H1 (cell line): ENCODE data around the gene ADRM1. TPM values are rescaled to one million over a fixed set of nuclear protein-coding genes. Genes with fewer than 3 reads are reported as not detected.

Source experiments
- CTCF ChIA-PET: fragments of 300-600 bp; sonication (Branson Sonifier 250); formaldehyde crosslinking; loops from one replicate; lab custom pipeline; 2021; ENCODE audit not compliant: partially characterized antibody; lab: Charles Lee
- POLR2A ChIA-PET: fragments of 300-600 bp; sonication (Branson Sonifier 250); formaldehyde crosslinking; loops from one replicate; lab custom pipeline; 2021; ENCODE audit warnings: inconsistent platforms; ENCODE audit not compliant: partially characterized antibody; lab: Charles Lee
- DNase-seq, 2 experiments: peaks; one replicate each; pipeline versions ENCODE4 v3.0.0 to v3.0.0-alpha.2; 2010 to 2022; ENCODE audit warnings: low spot score in 2 of 2, low read depth in 1 of 2, mixed read lengths in 1 of 2
- FAIRE-seq: peaks from 2 replicates; lab custom pipeline; 2011; peaks lifted over from hg19 to GRCh38; lab: Jason Lieb, UNC
- H2AFZ ChIP-seq: 2 replicates; pipeline ENCODE4 v1.8.1; 2012; ENCODE audit warnings: low read length, inconsistent platforms
- H2AK5ac ChIP-seq: 2 replicates; pipeline ENCODE4 v1.6.1; 2013; ENCODE audit warnings: low read depth, low read length
- H2BK120ac ChIP-seq: replicated peaks from 2 replicates; pipeline ENCODE3; 2013; ENCODE audit warnings: low read depth, low read length, inconsistent platforms
- H2BK12ac ChIP-seq: 2 replicates; pipeline ENCODE4 v1.6.1; 2013; ENCODE audit warnings: low read depth, low read length
- H2BK15ac ChIP-seq: 2 replicates; pipeline ENCODE4 v1.6.1; 2013; ENCODE audit warnings: low read length
- H2BK20ac ChIP-seq: 2 replicates; pipeline ENCODE4 v1.6.1; 2013; ENCODE audit warnings: low read length
- H2BK5ac ChIP-seq: 2 replicates; pipeline ENCODE4 v1.6.1; 2013; ENCODE audit warnings: low read depth, low read length
- H3K14ac ChIP-seq: 2 replicates; pipeline ENCODE4 v1.6.1; 2013; ENCODE audit warnings: inconsistent platforms; ENCODE audit not compliant: insufficient read length
- H3K18ac ChIP-seq: 2 replicates; pipeline ENCODE4 v1.6.1; 2013; ENCODE audit warnings: low read length; ENCODE audit errors: extremely low read depth
- H3K23ac ChIP-seq: 2 replicates; pipeline ENCODE4 v1.6.1; 2013; ENCODE audit warnings: inconsistent platforms; ENCODE audit not compliant: insufficient read length
- H3K23me2 ChIP-seq: 2 replicates; pipeline ENCODE4 v1.6.1; 2013; ENCODE audit warnings: low read depth, low read length
- H3K27ac ChIP-seq: 2 replicates; pipeline ENCODE4 v1.6.1; 2011; ENCODE audit warnings: low read depth, low read length, inconsistent platforms
- H3K27me3 ChIP-seq, 4 experiments: replicated peaks in 1 of 4; 1 replicate in 1 of 4; 2 replicates in 3 of 4; pipeline versions ENCODE4 v1.6.1 to v1.8.1; 2011 to 2013; ENCODE audit warnings: low read length in 3 of 4, mild to moderate bottlenecking in 3 of 4, inconsistent platforms in 2 of 4, mixed read lengths in 2 of 4, moderate library complexity in 1 of 4; ENCODE audit not compliant: control insufficient read depth in 3 of 4, insufficient read depth in 3 of 4; ENCODE audit errors: extremely low read depth in 1 of 4
- H3K36me3 ChIP-seq, 4 experiments: 2 replicates each; pipeline versions ENCODE4 v1.6.1 to v1.8.1; 2011 to 2013; ENCODE audit warnings: mild to moderate bottlenecking in 4 of 4, low read length in 3 of 4, moderate library complexity in 2 of 4, control low read depth in 1 of 4, inconsistent platforms in 1 of 4; ENCODE audit not compliant: insufficient read depth in 4 of 4, control insufficient read depth in 2 of 4
- H3K4ac ChIP-seq: replicated peaks from 2 replicates; pipeline ENCODE3; 2013; ENCODE audit warnings: low read length, low read depth, mixed read lengths, inconsistent platforms; ENCODE audit not compliant: insufficient read length
- H3K4me1 ChIP-seq, 4 experiments: replicated peaks in 1 of 4; 1 replicate in 1 of 4; 2 replicates in 3 of 4; pipeline versions ENCODE4 v1.6.1 to v1.8.1; 2011 to 2013; ENCODE audit warnings: low read length in 3 of 4, inconsistent platforms in 2 of 4, mixed read lengths in 1 of 4; ENCODE audit not compliant: insufficient read depth in 4 of 4, control insufficient read depth in 3 of 4
- H3K4me2 ChIP-seq, 2 experiments: 2 replicates each; pipeline versions ENCODE4 v1.6.1 to v1.8.1; 2011 to 2013; ENCODE audit warnings: low read depth in 2 of 2, low read length in 2 of 2, control low read depth in 1 of 2, inconsistent platforms in 1 of 2, mild to moderate bottlenecking in 1 of 2; ENCODE audit not compliant: insufficient read depth in 1 of 2
- H3K4me3 ChIP-seq, 4 experiments: fragments of 200-600, 300-600 bp in 1 of 4; sonication (generic), shearing (Covaris generic), sonication (Bioruptor Twin) in 1 of 4; 2 replicates each; pipeline versions ENCODE4 v1.5.1 to v1.8.1; 2011 to 2016; ENCODE audit warnings: low read length in 4 of 4, low read depth in 3 of 4, control low read depth in 2 of 4, inconsistent platforms in 2 of 4, mild to moderate bottlenecking in 2 of 4, mixed read lengths in 1 of 4, moderate library complexity in 1 of 4; ENCODE audit not compliant: insufficient read depth in 2 of 4; ENCODE audit errors: extremely low read depth in 1 of 4
- H3K56ac ChIP-seq: replicated peaks from 2 replicates; pipeline ENCODE3; 2013; ENCODE audit warnings: low read depth, mild to moderate bottlenecking, mixed read lengths, low read length, inconsistent platforms; ENCODE audit not compliant: insufficient read length
- H3K79me1 ChIP-seq: 2 replicates; pipeline ENCODE4 v1.6.1; 2013; ENCODE audit warnings: low read depth, low read length, control low read depth
- H3K79me2 ChIP-seq, 2 experiments: 2 replicates each; pipeline versions ENCODE4 v1.6.1 to v1.8.1; 2012 to 2013; ENCODE audit warnings: low read length in 2 of 2, mild to moderate bottlenecking in 2 of 2, inconsistent platforms in 1 of 2; ENCODE audit not compliant: insufficient read depth in 2 of 2, control insufficient read depth in 1 of 2
- H3K9ac ChIP-seq, 4 experiments: replicated peaks in 1 of 4; 1 replicate in 1 of 4; 2 replicates in 3 of 4; pipeline versions ENCODE4 v1.6.1 to v1.8.1; 2011 to 2013; ENCODE audit warnings: low read depth in 3 of 4, low read length in 3 of 4, control low read depth in 2 of 4, mild to moderate bottlenecking in 2 of 4, moderate library complexity in 2 of 4, inconsistent platforms in 1 of 4; ENCODE audit errors: extremely low read depth in 1 of 4
- H3K9me3 ChIP-seq, 2 experiments: 2 replicates each; pipeline versions ENCODE4 v1.6.1 to v1.8.1; 2012 to 2013; ENCODE audit warnings: mild to moderate bottlenecking in 2 of 2, moderate library complexity in 2 of 2, control low read depth in 1 of 2, inconsistent platforms in 1 of 2, low read depth in 1 of 2, low read length in 1 of 2, mixed read lengths in 1 of 2; ENCODE audit not compliant: insufficient read depth in 2 of 2
- H4K20me1 ChIP-seq, 2 experiments: replicated peaks in 1 of 2; 2 replicates each; pipeline versions ENCODE3 to v1.8.1; 2011 to 2013; ENCODE audit warnings: inconsistent platforms in 2 of 2, low read length in 2 of 2, mild to moderate bottlenecking in 1 of 2; ENCODE audit not compliant: insufficient read depth in 2 of 2, control insufficient read depth in 1 of 2
- H4K5ac ChIP-seq: 2 replicates; pipeline ENCODE4 v1.6.1; 2013; ENCODE audit warnings: low read length, low read depth, mixed read lengths, inconsistent platforms; ENCODE audit not compliant: insufficient read length
- H4K8ac ChIP-seq: 2 replicates; pipeline ENCODE4 v1.8.0; 2013; ENCODE audit warnings: mild to moderate bottlenecking, moderate library complexity, low read length, inconsistent platforms; ENCODE audit not compliant: insufficient read depth; ENCODE audit errors: extremely low read depth
- H4K91ac ChIP-seq: replicated peaks from 2 replicates; pipeline ENCODE3; 2013; ENCODE audit warnings: low read length, mixed read lengths, inconsistent platforms; ENCODE audit not compliant: insufficient read length
- EGR1 ChIP-seq: IDR thresholded peaks from 2 replicates; pipeline ENCODE4 v1.6.1; 2011; ENCODE audit warnings: low read depth, low read length, borderline replicate concordance
- HDAC2 ChIP-seq, 2 experiments: fragments of 300-600 bp in 1 of 2; sonication (generic) in 1 of 2; IDR thresholded peaks; 2 replicates each; pipeline ENCODE4 v1.6.1; 2011 to 2012; ENCODE audit warnings: low read depth in 2 of 2, low read length in 2 of 2, mild to moderate bottlenecking in 2 of 2, moderate library complexity in 2 of 2, borderline replicate concordance in 1 of 2, inconsistent platforms in 1 of 2
- RAD21 ChIP-seq, 2 experiments: IDR thresholded peaks in 1 of 2; conservative IDR thresholded peaks in 1 of 2; 2 replicates each; pipeline ENCODE4 v1.6.1; 2011; ENCODE audit warnings: low read depth in 2 of 2, low read length in 2 of 2, improper control_type of control experiment in 1 of 2, inconsistent platforms in 1 of 2, mild to moderate bottlenecking in 1 of 2, moderate library complexity in 1 of 2
- SP1 ChIP-seq: IDR thresholded peaks from 2 replicates; pipeline ENCODE4 v1.6.1; 2011; ENCODE audit warnings: low read depth, low read length
- SP2 ChIP-seq: IDR thresholded peaks from 2 replicates; pipeline ENCODE4 v1.6.1; 2012; ENCODE audit warnings: mild to moderate bottlenecking, low read length, inconsistent platforms
- SP4 ChIP-seq: IDR thresholded peaks from 2 replicates; pipeline ENCODE4 v1.6.1; 2012; ENCODE audit warnings: low read length, inconsistent platforms
- ZNF274 ChIP-seq: IDR thresholded peaks from 2 replicates; pipeline ENCODE4 v1.7.0; 2012; ENCODE audit warnings: low read length, borderline replicate concordance; ENCODE audit errors: extremely low read depth
- WGBS, 2 experiments: shearing (Covaris generic) in 1 of 2; methylation state at CpG; one replicate each; pipeline versions ENCODE4 v1.1.6 to v1.1.7; 2013 to 2015; ENCODE audit warnings: low lambda C conversion rate in 2 of 2, mixed read lengths in 2 of 2, inconsistent platforms in 1 of 2, low coverage in 1 of 2, missing lambda C conversion rate in 1 of 2; ENCODE audit not compliant: insufficient replicate concordance in 2 of 2, insufficient coverage in 1 of 2, insufficient read length in 1 of 2; ENCODE audit errors: extremely low coverage in 1 of 2, missing lambda C conversion rate in 1 of 2; 5-methylcytosine and 5-hydroxymethylcytosine counted together
- polyA plus RNA-seq, 7 experiments: library from polyadenylated mRNA; depleted of rRNA in 3 of 7; stranded (reverse) in 5 of 7; unstranded in 2 of 7; fragments of >200 nt in 5 of 7; fragments of 200-250 nt in 2 of 7; gene quantifications; 1 replicate in 5 of 7; 2 replicates in 1 of 7; 4 replicates in 1 of 7; pipeline versions ENCODE4 v1.2.1 to v1.2.3, GENCODE V29; 2011 to 2013; ENCODE audit warnings: missing spikeins in 2 of 7, mixed read lengths in 2 of 7
- total RNA-seq: library from RNA; stranded (reverse); fragmentation: NEBNext Ultra II Directional; extraction: Animal tissue kit (Norgen Biotek cat#: 25700); gene quantifications from 2 replicates; pipeline ENCODE4 v1.2.1, GENCODE V29; 2021

Gene ADRM1
- total and polyA plus RNA-seq, 2 of the 8 experiments (the other 6 are each of a cell fraction or from before 2014, with no cell fraction given), result 126 to 214 TPM

GRCh38 chr20:62354811-62355341, 52.1 kb downstream of the ADRM1 start:
- WGBS, 2 experiments, result 66% methylated on average over 10 of the region's 16 CpGs; no CpG with 5 or more reads in 1 of the 2 experiments
- no peak for DNase-seq
- CTCF ChIA-PET, result interaction anchor here (1.1 to 3.6 kb wide), 4 partner anchors 10 to 46 kb away, joined by 3 to 30 read pairs (median 8); partner anchors contain the start of gene LAMA5
- TF ChIP-seq ZNF274, result no peak
- TF ChIP-seq RAD21 (IDR thresholded peaks at IDR 0.05 in 1 of 2, conservative IDR thresholded peaks at IDR 0.05 in 1 of 2; ENCODE audit: low read depth in 2 of 2, low read length in 2 of 2), result no peak
- TF ChIP-seq SP1, result no peak
- TF ChIP-seq SP2, result no peak
- TF ChIP-seq SP4, result no peak
- TF ChIP-seq EGR1, result no peak
- TF ChIP-seq HDAC2 (IDR thresholded peaks at IDR 0.05; ENCODE audit: borderline replicate concordance in 1 of 2, low read depth in 2 of 2, low read length in 2 of 2), result no peak

More at GRCh38 chr20:62354811-62355341, 52.1 kb downstream of the ADRM1 start:
- peak overlapping the region; percentile 85 for H4K91ac ChIP-seq
- H3K79me1 ChIP-seq, result peaks cover 30% of the 10 kb centered on the region
- H3K9me3 ChIP-seq, result peaks cover 0 to 2% of the 10 kb centered on the region in 2 experiments; a peak in 1 of 4 replicates
- H2BK5ac ChIP-seq, result peak overlapping the region; percentile 73
- 0 out of 2 replicates have a peak overlapping the region, but pooled peaks have one; percentile 27 for H2BK12ac ChIP-seq
- H4K20me1 ChIP-seq, result peaks cover 0 to 26% of the 10 kb centered on the region in 2 experiments
- H3K18ac ChIP-seq, result peak overlapping the region; percentile 60
- no peak overlapping the region for H3K4me3 ChIP-seq
- H3K36me3 ChIP-seq, result peaks cover 15 to 33% (median 28%) of the 10 kb centered on the region in 4 experiments; a peak in 6 of 8 replicates
- H3K4me2 ChIP-seq, result no peak overlapping the region
- no peak overlapping the region for H2BK120ac ChIP-seq
- H3K56ac ChIP-seq, result no peak overlapping the region
- H3K23ac ChIP-seq, result no peak overlapping the region
- H3K14ac ChIP-seq, result no peak overlapping the region
- POLR2A ChIA-PET, result interaction anchor here (0.8 to 10.4 kb wide), 4 partner anchors 10 to 112 kb away, joined by 3 to 114 read pairs (median 8); partner anchors contain the start of gene LAMA5
- peak overlapping the region; percentile 90; the same call in 1 of the 2 replicates for H2AK5ac ChIP-seq
- H3K79me2 ChIP-seq, result peaks cover 10 to 62% of the 10 kb centered on the region in 2 experiments; a peak in 3 of 4 replicates
- peak overlapping the region; percentile 30 for H4K5ac ChIP-seq
- H3K27me3 ChIP-seq, result no peaks in the 10 kb centered on the region
- no peak for FAIRE-seq
- no peak overlapping the region for H2BK20ac ChIP-seq
- H2AFZ ChIP-seq, result no peak overlapping the region
- peak overlapping the region; percentile 71 for H3K27ac ChIP-seq
- H3K4ac ChIP-seq, result peak overlapping the region; percentile 91
- H4K8ac ChIP-seq, result no peak overlapping the region
- peaks cover 0 to 43% (median 31%) of the 10 kb centered on the region in 4 experiments; a peak in 6 of 7 replicates for H3K4me1 ChIP-seq
- no peak overlapping the region for H2BK15ac ChIP-seq
- H3K23me2 ChIP-seq, result no peaks in the 10 kb centered on the region
- peak overlapping the region in 1 of 4 experiments; percentile 16; a peak in 3 of 7 replicates for H3K9ac ChIP-seq
